HEK293 (cell line): ENCODE results near the gene DNAJC13.

ENCODE experiments used
- CTCF ChIA-PET: fragments of 350-600 bp; formaldehyde crosslinking; extraction: SDS; loops from one replicate; lab custom pipeline; 2021; ENCODE audit warnings: antibody characterized with exemption; lab: Yijun Ruan, JAX
- POLR2A ChIA-PET: fragments of 300-600 bp; formaldehyde crosslinking; extraction: SDS; loops from one replicate; lab custom pipeline; 2020; ENCODE audit warnings: antibody characterized with exemption, inconsistent platforms; lab: Yijun Ruan, JAX
- H3K27ac ChIP-seq: fragments of 200-500 bp; sonication (Bioruptor generic); 2 replicates; pipeline ENCODE4 v1.5.1; 2014; ENCODE audit warnings: low read depth, low read length, control low read depth, inconsistent platforms; ENCODE audit errors: extremely low read depth
- H3K36me3 ChIP-seq, 2 experiments: fragments of 200-500 bp in 1 of 2; sonication (Bioruptor generic) in 1 of 2; 1 replicate in 1 of 2; 2 replicates in 1 of 2; pipeline ENCODE4 v1.5.1; 2014 to 2017; ENCODE audit warnings: inconsistent platforms in 2 of 2, low read length in 2 of 2; ENCODE audit not compliant: control insufficient read depth in 2 of 2, insufficient read depth in 1 of 2
- H3K4me1 ChIP-seq: fragments of 200-500 bp; sonication (Bioruptor generic); 2 replicates; pipeline ENCODE4 v1.5.1; 2014; ENCODE audit warnings: mild to moderate bottlenecking, low read length, inconsistent platforms; ENCODE audit not compliant: control insufficient read depth, insufficient read depth
- H3K4me3 ChIP-seq: 2 replicates; pipeline ENCODE4 v1.5.1; 2011; ENCODE audit warnings: low read depth, mild to moderate bottlenecking, control low read depth, low read length, moderate library complexity
- H3K9me3 ChIP-seq: fragments of 200-500 bp; sonication (Bioruptor generic); 2 replicates; pipeline ENCODE4 v1.5.1; 2014; ENCODE audit warnings: low read depth, low read length, inconsistent platforms; ENCODE audit not compliant: control insufficient read depth, insufficient read depth
- CTCF ChIP-seq: fragments of 450-650 bp; formaldehyde crosslinking; IDR thresholded peaks from 2 replicates; pipeline ENCODE4 v1.5.1; 2016; ENCODE audit warnings: missing biosample characterization, missing genetic modification characterization
- KLF1 ChIP-seq: fragments of 450-650 bp; formaldehyde crosslinking; IDR thresholded peaks from 2 replicates; pipeline ENCODE4 v1.5.1; 2016; ENCODE audit warnings: missing biosample characterization, missing genetic modification characterization
- KLF8 ChIP-seq: fragments of 450-650 bp; formaldehyde crosslinking; IDR thresholded peaks from 2 replicates; pipeline ENCODE4 v1.5.1; 2016; ENCODE audit warnings: missing biosample characterization, missing genetic modification characterization
- MYNN ChIP-seq: fragments of 450-650 bp; formaldehyde crosslinking; IDR thresholded peaks from 2 replicates; pipeline ENCODE4 v1.5.1; 2016; ENCODE audit warnings: missing biosample characterization, missing genetic modification characterization, borderline replicate concordance
- SCRT1 ChIP-seq: fragments of 450-650 bp; formaldehyde crosslinking; IDR thresholded peaks from 2 replicates; pipeline ENCODE4 v1.5.1; 2016; ENCODE audit warnings: missing biosample characterization, missing genetic modification characterization, borderline replicate concordance
- SP2 ChIP-seq: fragments of 450-650 bp; formaldehyde crosslinking; IDR thresholded peaks from 2 replicates; pipeline ENCODE4 v1.5.1; 2016; ENCODE audit warnings: missing biosample characterization, missing genetic modification characterization
- TRIM28 ChIP-seq: IDR thresholded peaks from 2 replicates; pipeline ENCODE4 v1.6.1; 2011; ENCODE audit warnings: low read length, control low read depth, borderline replicate concordance
- ZFP41 ChIP-seq: fragments of 450-650 bp; formaldehyde crosslinking; IDR thresholded peaks from 2 replicates; pipeline ENCODE4 v1.5.1; 2016; ENCODE audit warnings: missing biosample characterization, missing genetic modification characterization, borderline replicate concordance
- ZNF214 ChIP-seq: fragments of 450-650 bp; formaldehyde crosslinking; IDR thresholded peaks from 2 replicates; pipeline ENCODE4 v1.5.1; 2017; ENCODE audit warnings: missing biosample characterization, mild to moderate bottlenecking, missing genetic modification characterization, borderline replicate concordance
- ZNF24 ChIP-seq: fragments of 450-650 bp; formaldehyde crosslinking; IDR thresholded peaks from 2 replicates; pipeline ENCODE4 v1.5.1; 2016; ENCODE audit warnings: missing biosample characterization, missing genetic modification characterization
- ZNF280C ChIP-seq: fragments of 450-650 bp; formaldehyde crosslinking; IDR thresholded peaks from 2 replicates; pipeline ENCODE4 v1.5.1; 2016; ENCODE audit warnings: missing biosample characterization, missing genetic modification characterization
- ZNF302 ChIP-seq: fragments of 450-650 bp; formaldehyde crosslinking; IDR thresholded peaks from 2 replicates; pipeline ENCODE4 v1.5.1; 2016; ENCODE audit warnings: missing biosample characterization, missing genetic modification characterization, low read depth
- ZNF311 ChIP-seq: fragments of 450-650 bp; formaldehyde crosslinking; IDR thresholded peaks from 2 replicates; pipeline ENCODE4 v1.5.1; 2017; ENCODE audit warnings: missing biosample characterization, missing genetic modification characterization, borderline replicate concordance
- ZNF48 ChIP-seq: fragments of 450-650 bp; formaldehyde crosslinking; IDR thresholded peaks from 2 replicates; pipeline ENCODE4 v1.5.1; 2016; ENCODE audit warnings: missing biosample characterization, missing genetic modification characterization
- ZNF510 ChIP-seq: fragments of 450-650 bp; formaldehyde crosslinking; IDR thresholded peaks from 2 replicates; pipeline ENCODE4 v1.5.1; 2018; ENCODE audit warnings: mild to moderate bottlenecking, missing genetic modification characterization, missing biosample characterization; ENCODE audit not compliant: insufficient replicate concordance
- ZNF514 ChIP-seq: fragments of 450-650 bp; formaldehyde crosslinking; IDR thresholded peaks from 2 replicates; pipeline ENCODE4 v1.5.1; 2016; ENCODE audit warnings: missing biosample characterization, missing genetic modification characterization
- ZNF571 ChIP-seq: fragments of 450-650 bp; formaldehyde crosslinking; IDR thresholded peaks from 2 replicates; pipeline ENCODE4 v1.5.0; 2017; ENCODE audit warnings: missing biosample characterization, missing genetic modification characterization
- ZNF664 ChIP-seq: fragments of 450-650 bp; formaldehyde crosslinking; IDR thresholded peaks from 2 replicates; pipeline ENCODE4 v1.5.1; 2016; ENCODE audit warnings: missing biosample characterization, missing genetic modification characterization
- ZNF785 ChIP-seq: fragments of 450-650 bp; formaldehyde crosslinking; IDR thresholded peaks from 2 replicates; pipeline ENCODE4 v1.5.1; 2016; ENCODE audit warnings: missing biosample characterization, missing genetic modification characterization
- ZNF792 ChIP-seq: fragments of 450-650 bp; formaldehyde crosslinking; IDR thresholded peaks from 2 replicates; pipeline ENCODE4 v1.5.1; 2016; ENCODE audit warnings: missing biosample characterization, missing genetic modification characterization
- ZSCAN4 ChIP-seq: fragments of 450-650 bp; formaldehyde crosslinking; IDR thresholded peaks from 2 replicates; pipeline ENCODE4 v1.5.1; 2017; ENCODE audit warnings: missing biosample characterization, missing genetic modification characterization
- TF ChIP-seq, protein P1 (sequence below): fragments of 450-650 bp; formaldehyde crosslinking; IDR thresholded peaks from 2 replicates; pipeline ENCODE4 v1.5.1; 2016; ENCODE audit warnings: missing biosample characterization, missing genetic modification characterization, low read depth
- TF ChIP-seq, protein P2 (sequence below): fragments of 450-650 bp; formaldehyde crosslinking; conservative IDR thresholded peaks from 2 replicates; pipeline ENCODE4 v1.5.1; 2016; ENCODE audit warnings: low read depth, missing biosample characterization, missing genetic modification characterization

Gene DNAJC13

GRCh38 chr3:132499071-132499470 is 81.8 kb downstream of the DNAJC13 start (continued):
- TF ChIP-seq ZNF510 (tag by site-specific recombination) (no peak), ZNF514 (tag by site-specific recombination) (no peak), KLF8 (tag by site-specific recombination) (no peak), MYNN (no peak)
- TF ChIP-seq, protein P1, sequence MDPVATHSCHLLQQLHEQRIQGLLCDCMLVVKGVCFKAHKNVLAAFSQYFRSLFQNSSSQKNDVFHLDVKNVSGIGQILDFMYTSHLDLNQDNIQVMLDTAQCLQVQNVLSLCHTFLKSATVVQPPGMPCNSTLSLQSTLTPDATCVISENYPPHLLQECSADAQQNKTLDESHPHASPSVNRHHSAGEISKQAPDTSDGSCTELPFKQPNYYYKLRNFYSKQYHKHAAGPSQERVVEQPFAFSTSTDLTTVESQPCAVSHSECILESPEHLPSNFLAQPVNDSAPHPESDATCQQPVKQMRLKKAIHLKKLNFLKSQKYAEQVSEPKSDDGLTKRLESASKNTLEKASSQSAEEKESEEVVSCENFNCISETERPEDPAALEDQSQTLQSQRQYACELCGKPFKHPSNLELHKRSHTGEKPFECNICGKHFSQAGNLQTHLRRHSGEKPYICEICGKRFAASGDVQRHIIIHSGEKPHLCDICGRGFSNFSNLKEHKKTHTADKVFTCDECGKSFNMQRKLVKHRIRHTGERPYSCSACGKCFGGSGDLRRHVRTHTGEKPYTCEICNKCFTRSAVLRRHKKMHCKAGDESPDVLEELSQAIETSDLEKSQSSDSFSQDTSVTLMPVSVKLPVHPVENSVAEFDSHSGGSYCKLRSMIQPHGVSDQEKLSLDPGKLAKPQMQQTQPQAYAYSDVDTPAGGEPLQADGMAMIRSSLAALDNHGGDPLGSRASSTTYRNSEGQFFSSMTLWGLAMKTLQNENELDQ (tag by site-specific recombination), result no peak

DNA sequence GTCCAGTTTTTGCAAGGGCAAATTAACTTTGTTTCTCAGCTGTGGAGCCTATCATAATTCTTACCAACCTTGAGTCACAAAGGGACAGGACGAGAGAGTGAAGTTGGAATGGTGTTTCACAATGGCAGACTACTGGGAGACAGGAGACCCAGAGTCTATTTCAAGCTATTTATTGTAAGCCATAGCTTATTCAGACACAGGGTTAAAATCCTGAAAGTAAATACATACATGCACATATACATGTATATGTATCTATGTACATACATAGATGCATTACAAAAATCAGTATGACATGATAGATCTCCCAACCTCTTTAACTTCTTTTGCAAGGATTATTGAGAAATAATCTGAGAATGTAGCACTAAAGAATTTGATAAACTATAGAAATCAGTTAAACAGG is 86.3 kb downstream of the DNAJC13 start:
- H3K36me3 ChIP-seq, result peaks cover 6 to 80% of the 10 kb centered on the region in 2 experiments; a peak in 2 of 3 replicates
- ChIA-PET POLR2A (no interaction called here), CTCF (no interaction called here)
- no peak overlapping the region for H3K4me3 ChIP-seq
- H3K9me3 ChIP-seq, result no peaks in the 10 kb centered on the region
- no peak overlapping the region for H3K27ac ChIP-seq
- no peak for TF ChIP-seq KLF1 (tag by site-specific recombination)
- no peak for TF ChIP-seq ZNF24 (tag by site-specific recombination)
- no peak for TF ChIP-seq ZNF785
- TF ChIP-seq ZNF311 (tag by site-specific recombination), result no peak
- no peak for TF ChIP-seq ZNF664
- TF ChIP-seq ZSCAN4 (tag by site-specific recombination), result no peak
- no peak for TF ChIP-seq TRIM28
- H3K4me1 ChIP-seq, result no peaks in the 10 kb centered on the region

DNA sequence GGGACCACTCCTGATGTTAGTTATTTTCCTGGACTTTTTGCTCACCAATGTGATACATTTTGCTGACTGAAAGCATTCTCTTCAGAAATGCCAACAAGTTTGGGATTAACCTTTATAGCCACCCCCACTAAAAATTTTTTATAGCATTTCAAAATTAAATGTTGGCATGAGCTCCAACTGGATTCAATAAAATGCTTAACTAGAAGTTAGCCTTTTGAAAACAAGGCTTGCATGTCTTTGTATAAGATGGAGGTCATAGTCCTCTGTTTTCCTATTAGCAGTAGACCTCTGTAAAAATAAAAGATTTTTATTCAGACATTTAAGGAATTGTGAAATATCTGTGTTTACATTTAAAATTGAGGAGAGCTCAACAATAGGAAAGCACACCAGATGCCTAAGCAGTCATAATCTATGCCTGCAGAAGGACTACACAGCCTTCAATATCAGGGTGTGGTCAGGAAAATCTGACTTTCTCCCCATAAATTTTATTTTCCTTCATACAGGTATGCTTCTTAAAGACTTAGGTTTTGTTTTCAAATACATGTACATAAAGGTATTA is 87.2 kb downstream of the DNAJC13 start:
- no peak overlapping the region for H3K27ac ChIP-seq
- POLR2A ChIA-PET, result no interaction called here
- H3K4me1 ChIP-seq, result no peaks in the 10 kb centered on the region
- peaks cover 6 to 79% of the 10 kb centered on the region in 2 experiments; a peak in 2 of 3 replicates for H3K36me3 ChIP-seq
- CTCF ChIA-PET, result interaction anchor here (0.7 kb wide), 1 partner anchor 32 kb away, joined by 3 read pairs; no protein-coding TSS in a partner anchor
- H3K4me3 ChIP-seq, result no peak overlapping the region
- no peaks in the 10 kb centered on the region for H3K9me3 ChIP-seq
- TF ChIP-seq ZNF571 (tag by site-specific recombination), result no peak
- no peak for TF ChIP-seq ZFP41 (tag by site-specific recombination)
- TF ChIP-seq, protein P2, sequence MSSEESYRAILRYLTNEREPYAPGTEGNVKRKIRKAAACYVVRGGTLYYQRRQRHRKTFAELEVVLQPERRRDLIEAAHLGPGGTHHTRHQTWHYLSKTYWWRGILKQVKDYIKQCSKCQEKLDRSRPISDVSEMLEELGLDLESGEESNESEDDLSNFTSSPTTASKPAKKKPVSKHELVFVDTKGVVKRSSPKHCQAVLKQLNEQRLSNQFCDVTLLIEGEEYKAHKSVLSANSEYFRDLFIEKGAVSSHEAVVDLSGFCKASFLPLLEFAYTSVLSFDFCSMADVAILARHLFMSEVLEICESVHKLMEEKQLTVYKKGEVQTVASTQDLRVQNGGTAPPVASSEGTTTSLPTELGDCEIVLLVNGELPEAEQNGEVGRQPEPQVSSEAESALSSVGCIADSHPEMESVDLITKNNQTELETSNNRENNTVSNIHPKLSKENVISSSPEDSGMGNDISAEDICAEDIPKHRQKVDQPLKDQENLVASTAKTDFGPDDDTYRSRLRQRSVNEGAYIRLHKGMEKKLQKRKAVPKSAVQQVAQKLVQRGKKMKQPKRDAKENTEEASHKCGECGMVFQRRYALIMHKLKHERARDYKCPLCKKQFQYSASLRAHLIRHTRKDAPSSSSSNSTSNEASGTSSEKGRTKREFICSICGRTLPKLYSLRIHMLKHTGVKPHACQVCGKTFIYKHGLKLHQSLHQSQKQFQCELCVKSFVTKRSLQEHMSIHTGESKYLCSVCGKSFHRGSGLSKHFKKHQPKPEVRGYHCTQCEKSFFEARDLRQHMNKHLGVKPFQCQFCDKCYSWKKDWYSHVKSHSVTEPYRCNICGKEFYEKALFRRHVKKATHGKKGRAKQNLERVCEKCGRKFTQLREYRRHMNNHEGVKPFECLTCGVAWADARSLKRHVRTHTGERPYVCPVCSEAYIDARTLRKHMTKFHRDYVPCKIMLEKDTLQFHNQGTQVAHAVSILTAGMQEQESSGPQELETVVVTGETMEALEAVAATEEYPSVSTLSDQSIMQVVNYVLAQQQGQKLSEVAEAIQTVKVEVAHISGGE (tag by site-specific recombination), result no peak
- TF ChIP-seq ZNF48 (tag by site-specific recombination), result no peak
- TF ChIP-seq ZNF280C (tag by site-specific recombination), result no peak
- TF ChIP-seq ZNF510 (tag by site-specific recombination), result no peak
- TF ChIP-seq ZNF302 (tag by site-specific recombination), result no peak
- no peak for TF ChIP-seq ZNF792 (tag by site-specific recombination)
- no peak for TF ChIP-seq CTCF (tag by site-specific recombination)
- no peak for TF ChIP-seq ZNF214 (tag by site-specific recombination)
- TF ChIP-seq SCRT1 (tag by site-specific recombination), result no peak
- TF ChIP-seq SP2 (tag by site-specific recombination), result no peak
